ENCODE results near the gene SPEG.

SPEG gene

DNA sequence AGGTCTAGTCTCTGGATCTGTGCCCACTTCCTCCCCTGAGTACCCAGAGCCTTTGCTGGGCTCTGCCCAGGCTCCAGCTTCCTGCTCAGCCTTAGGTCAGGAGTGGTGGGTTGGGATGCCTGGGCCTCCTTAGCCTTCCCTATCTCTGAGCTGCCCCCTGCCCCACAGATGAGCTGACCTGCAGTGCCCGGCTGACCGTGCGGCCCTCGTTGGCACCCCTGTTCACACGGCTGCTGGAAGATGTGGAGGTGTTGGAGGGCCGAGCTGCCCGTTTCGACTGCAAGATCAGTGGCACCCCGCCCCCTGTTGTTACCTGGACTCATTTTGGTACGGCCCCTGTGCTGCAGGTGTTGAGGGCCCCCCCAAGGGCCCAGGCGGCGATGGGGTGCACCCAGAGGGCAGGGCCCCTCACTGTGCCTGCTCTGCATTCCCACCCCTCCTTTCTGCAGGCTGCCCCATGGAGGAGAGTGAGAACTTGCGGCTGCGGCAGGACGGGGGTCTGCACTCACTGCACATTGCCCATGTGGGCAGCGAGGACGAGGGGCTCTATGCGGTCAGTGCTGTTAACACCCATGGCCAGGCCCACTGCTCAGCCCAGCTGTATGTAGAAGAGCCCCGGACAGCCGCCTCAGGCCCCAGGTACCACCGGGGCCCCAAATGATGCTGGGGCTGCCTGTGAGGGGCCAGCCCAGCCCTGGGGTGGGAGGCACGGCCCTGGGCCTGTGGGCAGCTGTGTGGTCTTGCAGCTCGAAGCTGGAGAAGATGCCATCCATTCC lies 34.0 kb downstream of the SPEG start:
- TF ChIP-seq REST (IDR thresholded peaks at IDR 0.05; ENCODE audit: low read depth) (no peak), YY1 (IDR thresholded peaks at IDR 0.05; ENCODE audit: low read depth) (no peak), CREB1 (IDR thresholded peaks at IDR 0.05; ENCODE audit: low read depth) (no peak), TEAD4 (IDR thresholded peaks at IDR 0.05) (no peak), TAF1 (IDR thresholded peaks at IDR 0.05; ENCODE audit: low read depth) (no peak), CEBPB (IDR thresholded peaks at IDR 0.05) (no peak), TCF12 (IDR thresholded peaks at IDR 0.05; ENCODE audit: low read depth) (no peak), ZBTB7A (IDR thresholded peaks at IDR 0.05; ENCODE audit: low read depth) (no peak), FOXM1 (IDR thresholded peaks at IDR 0.05; ENCODE audit: borderline replicate concordance, low read depth) (no peak), NFIC (IDR thresholded peaks at IDR 0.05) (no peak), EP300 (IDR thresholded peaks at IDR 0.05; ENCODE audit: borderline replicate concordance) (no peak), EGR1 (IDR thresholded peaks at IDR 0.05) (no peak)
- TF ChIP-seq, protein P1, sequence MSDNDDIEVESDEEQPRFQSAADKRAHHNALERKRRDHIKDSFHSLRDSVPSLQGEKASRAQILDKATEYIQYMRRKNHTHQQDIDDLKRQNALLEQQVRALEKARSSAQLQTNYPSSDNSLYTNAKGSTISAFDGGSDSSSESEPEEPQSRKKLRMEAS (IDR thresholded peaks at IDR 0.05) = no peak

DNA sequence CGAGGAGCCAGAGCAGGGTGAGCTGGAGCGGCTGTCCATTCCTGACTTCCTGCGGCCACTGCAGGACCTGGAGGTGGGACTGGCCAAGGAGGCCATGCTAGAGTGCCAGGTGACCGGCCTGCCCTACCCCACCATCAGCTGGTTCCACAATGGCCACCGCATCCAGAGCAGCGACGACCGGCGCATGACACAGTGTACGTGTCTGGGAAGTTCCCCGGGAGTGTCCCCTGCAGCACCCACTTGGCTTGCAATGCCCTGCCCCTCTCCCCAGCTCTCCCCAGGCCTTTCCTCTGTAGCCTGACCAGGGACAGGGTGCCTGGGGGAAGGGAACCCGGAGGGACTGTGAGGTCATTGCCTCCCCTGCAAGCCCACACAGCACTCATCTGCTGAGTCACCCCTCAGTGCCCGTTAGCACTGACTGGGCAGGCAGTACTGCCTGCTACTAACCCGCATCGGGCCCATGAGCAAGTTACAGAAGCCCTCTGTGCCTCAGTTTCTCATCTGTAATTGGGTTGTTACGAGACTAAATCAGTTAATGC lies 34.6 kb downstream of the SPEG start:
- TF ChIP-seq YY1 (IDR thresholded peaks at IDR 0.05; ENCODE audit: low read depth) (no peak), TCF12 (IDR thresholded peaks at IDR 0.05; ENCODE audit: low read depth) (no peak), FOXM1 (IDR thresholded peaks at IDR 0.05; ENCODE audit: borderline replicate concordance, low read depth) (no peak), TAF1 (IDR thresholded peaks at IDR 0.05; ENCODE audit: low read depth) (no peak), CREB1 (IDR thresholded peaks at IDR 0.05; ENCODE audit: low read depth) (no peak), ZBTB7A (IDR thresholded peaks at IDR 0.05; ENCODE audit: low read depth) (no peak), EP300 (IDR thresholded peaks at IDR 0.05; ENCODE audit: borderline replicate concordance) (no peak), EGR1 (IDR thresholded peaks at IDR 0.05) (no peak), TEAD4 (IDR thresholded peaks at IDR 0.05) (no peak), REST (IDR thresholded peaks at IDR 0.05; ENCODE audit: low read depth) (no peak), NFIC (IDR thresholded peaks at IDR 0.05) (no peak), USF1 (IDR thresholded peaks at IDR 0.05) (no peak), CEBPB (IDR thresholded peaks at IDR 0.05) (no peak), RAD21 (IDR thresholded peaks at IDR 0.05; ENCODE audit: low read depth) (no peak)
- TF ChIP-seq, protein P1 (IDR thresholded peaks at IDR 0.05) = no peak

DNA sequence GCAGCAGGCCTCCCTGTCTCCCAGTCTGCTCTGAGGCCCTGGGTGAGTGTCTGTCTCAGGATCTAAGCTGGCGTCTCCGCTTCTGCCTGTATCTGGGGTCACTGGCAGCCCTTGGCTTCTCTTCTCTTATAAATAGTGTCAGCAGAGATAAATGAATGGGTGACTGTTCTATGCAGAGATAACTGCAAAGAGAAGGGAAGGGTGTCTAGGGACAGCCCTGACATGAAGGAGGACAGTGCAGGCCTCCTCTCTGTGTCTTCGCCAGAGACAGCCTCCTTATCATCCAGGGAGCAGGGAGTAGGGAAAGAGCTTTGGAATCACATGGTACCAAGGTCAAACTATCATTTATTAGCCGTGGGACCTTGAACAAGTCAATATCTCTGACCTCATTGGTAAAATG lies 35.8 kb downstream of the SPEG start:
- TF ChIP-seq EP300 (IDR thresholded peaks at IDR 0.05; ENCODE audit: borderline replicate concordance) (no peak), REST (IDR thresholded peaks at IDR 0.05; ENCODE audit: low read depth) (no peak), TEAD4 (IDR thresholded peaks at IDR 0.05) (no peak), USF1 (IDR thresholded peaks at IDR 0.05) (no peak), CEBPB (IDR thresholded peaks at IDR 0.05) (no peak), EGR1 (IDR thresholded peaks at IDR 0.05) (no peak), RAD21 (IDR thresholded peaks at IDR 0.05; ENCODE audit: low read depth) (no peak), YY1 (IDR thresholded peaks at IDR 0.05; ENCODE audit: low read depth) (no peak), NFIC (IDR thresholded peaks at IDR 0.05) (no peak), TCF12 (IDR thresholded peaks at IDR 0.05; ENCODE audit: low read depth) (no peak), CREB1 (IDR thresholded peaks at IDR 0.05; ENCODE audit: low read depth) (no peak), ZBTB7A (IDR thresholded peaks at IDR 0.05; ENCODE audit: low read depth) (no peak), TAF1 (IDR thresholded peaks at IDR 0.05; ENCODE audit: low read depth) (no peak), FOXM1 (IDR thresholded peaks at IDR 0.05; ENCODE audit: borderline replicate concordance, low read depth) (no peak)
- TF ChIP-seq, protein P1 (IDR thresholded peaks at IDR 0.05) = no peak
